Endometrium (tissue), 2 donors: ENCODE results near the gene CSNK2B.

Experiments
- FAIRE-seq: peaks from 2 replicates; lab custom pipeline; 2012; peaks lifted over from hg19 to GRCh38; lab: Jason Lieb, UNC
- donor health status: control.
- donor health status: control.

The CSNK2B gene

DNA sequence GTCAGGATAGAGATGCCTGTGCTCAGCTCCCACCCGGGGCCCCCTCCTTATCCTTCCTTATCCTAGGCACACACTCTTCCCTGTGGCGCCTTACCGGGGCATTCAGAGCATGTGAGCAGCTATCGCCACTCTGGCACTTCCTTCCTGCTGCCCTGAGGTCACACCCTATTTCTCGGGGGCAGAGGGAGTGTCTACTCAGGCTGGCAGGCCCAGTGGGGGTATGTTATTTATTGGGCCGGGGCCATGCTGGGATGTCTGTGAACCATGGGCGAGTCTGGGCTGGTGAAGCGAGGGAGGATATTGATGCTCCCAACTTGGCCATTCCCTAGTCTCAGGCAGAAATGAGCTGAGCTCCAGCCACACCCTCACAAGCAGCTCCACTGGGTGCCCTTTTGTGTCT lies 45.4 kb downstream of the CSNK2B start:
- no peak for FAIRE-seq

DNA sequence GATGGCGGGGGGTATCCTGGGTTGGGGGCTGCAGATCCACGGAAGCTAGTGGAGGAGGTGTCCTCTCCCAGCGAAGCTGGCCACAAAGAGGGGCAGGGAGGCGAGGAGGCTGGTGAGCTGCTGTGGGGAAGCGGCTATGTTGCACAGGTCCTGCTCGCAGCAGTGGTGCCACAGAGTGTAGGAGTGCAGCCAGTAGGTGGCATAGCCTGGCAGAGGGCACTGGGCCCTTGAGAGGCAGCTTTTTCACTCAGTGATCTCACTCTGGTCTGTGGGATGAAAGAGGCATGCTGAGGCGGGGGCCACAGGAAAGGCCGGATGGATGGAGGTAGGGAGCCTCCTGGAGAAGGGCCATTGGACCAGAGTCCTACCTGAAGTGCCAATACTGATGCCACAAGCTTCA lies 46.4 kb downstream of the CSNK2B start:
- FAIRE-seq = no peak

DNA sequence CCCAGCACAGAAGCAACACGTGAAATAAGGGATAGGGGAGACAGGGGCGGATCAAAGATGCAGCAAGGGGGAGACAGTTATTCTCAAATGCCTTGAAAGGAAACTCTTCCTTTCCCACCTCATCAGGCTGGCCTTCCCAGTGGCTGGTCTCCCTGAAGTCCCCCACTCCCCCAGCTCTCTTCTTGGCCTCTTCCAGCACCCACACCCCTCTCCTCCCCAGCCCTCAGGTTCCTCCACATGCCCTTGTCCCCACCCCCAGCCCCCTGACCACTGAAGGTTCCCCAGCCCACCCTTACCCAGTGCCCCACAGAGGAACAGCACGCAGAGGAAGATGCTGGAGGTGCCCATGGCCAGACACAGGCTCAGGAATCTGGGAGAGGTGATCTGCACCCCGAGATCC lies 47.6 kb downstream of the CSNK2B start:
- no peak for FAIRE-seq

DNA sequence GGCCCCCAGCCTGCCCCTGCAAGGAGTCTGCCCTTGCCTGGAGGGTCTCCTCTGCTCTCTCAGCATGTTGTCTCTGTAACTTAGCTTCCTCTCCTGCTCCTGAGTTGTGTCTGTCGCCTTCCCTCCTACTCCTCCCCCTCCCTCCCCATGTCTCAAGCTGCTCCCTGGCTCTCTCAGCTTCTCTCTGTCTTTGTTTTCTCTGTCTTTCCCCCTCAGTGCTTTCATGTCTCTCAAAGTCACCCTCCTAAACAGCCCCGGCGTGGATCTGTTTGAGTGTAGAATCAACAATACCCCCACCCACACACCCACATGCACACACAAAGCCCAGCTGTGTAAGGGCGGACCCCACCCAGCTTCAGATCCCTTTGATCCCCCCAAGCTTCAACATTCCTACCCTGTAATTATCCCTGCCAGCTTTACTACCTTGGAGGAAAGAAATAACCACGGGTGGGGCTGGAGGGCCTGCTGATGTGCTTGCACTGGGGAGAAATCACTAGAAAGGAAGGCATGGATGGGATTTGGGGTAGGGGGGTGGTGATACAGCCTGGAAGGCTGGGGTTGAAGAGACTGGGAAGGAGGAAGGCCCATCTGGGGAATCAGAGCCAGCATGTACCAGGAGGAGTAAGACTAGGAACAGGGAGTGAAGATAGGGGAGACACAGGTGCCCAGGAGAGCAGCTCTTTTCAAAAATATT lies 48.3 kb downstream of the CSNK2B start:
- FAIRE-seq = no peak

DNA sequence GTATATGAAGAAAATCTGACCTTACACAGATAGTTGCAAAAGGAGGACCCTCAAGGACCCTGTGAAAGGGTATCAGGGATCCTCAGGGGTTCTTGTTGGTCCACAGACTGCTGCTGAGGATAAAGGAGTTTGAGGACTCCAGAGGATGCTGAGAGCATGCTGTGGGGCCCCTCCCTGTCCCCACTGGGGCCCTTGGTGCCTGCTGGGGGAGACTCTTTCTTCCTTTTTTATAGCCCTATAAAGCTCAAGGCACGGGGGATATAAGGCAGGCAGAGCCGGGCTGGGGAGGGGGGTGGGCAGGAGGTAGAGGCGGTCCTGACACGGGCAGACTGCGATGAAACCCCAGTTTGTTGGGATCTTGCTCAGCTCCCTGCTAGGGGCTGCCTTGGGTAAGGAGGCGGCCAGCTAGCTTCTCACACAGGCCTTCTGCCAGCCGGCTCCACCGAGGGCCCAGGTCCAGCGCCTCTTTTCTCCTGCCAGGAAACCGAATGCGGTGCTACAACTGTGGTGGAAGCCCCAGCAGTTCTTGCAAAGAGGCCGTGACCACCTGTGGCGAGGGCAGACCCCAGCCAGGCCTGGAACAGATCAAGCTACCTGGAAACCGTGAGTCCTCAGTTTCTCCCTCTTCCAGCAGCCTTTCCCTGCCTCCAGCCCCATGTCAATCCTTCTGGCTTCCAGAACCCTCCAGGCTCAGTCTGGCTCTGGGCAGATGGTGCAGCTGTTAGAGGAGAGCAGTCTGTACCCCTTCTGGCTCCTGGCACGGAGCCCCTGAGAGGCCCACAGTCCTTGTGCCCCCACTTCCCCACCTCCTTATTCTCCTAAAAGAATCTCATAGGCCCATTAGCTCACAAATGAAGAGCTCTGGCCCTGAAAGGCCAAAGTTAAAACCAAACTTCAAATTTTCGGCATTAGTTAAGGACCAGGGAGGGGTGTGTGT lies 49.4 kb downstream of the CSNK2B start, which contains the start of gene LY6G6D:
Gene LY6G6D, plus strand, starts transcription at position 327 of the 937 bp plus-strand sequence. Its CDS starts 8 bp downstream, at position 335.
- FAIRE-seq = no peak

DNA sequence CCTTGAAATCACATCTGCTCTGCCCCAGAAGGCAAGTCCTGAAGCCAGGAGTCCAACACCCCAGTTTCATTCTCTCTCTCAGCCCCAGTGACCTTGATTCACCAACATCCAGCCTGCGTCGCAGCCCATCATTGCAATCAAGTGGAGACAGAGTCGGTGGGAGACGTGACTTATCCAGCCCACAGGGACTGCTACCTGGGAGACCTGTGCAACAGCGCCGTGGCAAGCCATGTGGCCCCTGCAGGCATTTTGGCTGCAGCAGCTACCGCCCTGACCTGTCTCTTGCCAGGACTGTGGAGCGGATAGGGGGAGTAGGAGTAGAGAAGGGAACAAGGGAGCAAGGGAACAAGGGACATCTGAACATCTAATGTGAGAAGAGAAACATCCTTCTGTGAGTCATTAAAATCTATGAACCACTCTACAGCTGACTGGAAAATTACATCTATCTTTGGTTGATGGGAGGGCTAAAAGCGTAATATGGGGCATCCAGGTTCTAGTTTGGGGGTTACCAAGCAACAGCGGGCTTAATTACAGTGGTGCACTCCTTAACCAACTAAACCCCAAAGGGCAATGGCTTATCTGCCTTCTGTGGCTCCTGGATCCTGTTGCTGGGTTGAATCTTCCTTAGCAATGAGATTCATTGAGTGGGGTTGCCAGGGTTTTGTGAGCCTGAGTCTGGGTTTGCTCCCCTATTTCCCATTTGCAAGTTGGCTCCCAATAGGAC lies 51.8 kb downstream of the CSNK2B start:
- FAIRE-seq = no peak

DNA sequence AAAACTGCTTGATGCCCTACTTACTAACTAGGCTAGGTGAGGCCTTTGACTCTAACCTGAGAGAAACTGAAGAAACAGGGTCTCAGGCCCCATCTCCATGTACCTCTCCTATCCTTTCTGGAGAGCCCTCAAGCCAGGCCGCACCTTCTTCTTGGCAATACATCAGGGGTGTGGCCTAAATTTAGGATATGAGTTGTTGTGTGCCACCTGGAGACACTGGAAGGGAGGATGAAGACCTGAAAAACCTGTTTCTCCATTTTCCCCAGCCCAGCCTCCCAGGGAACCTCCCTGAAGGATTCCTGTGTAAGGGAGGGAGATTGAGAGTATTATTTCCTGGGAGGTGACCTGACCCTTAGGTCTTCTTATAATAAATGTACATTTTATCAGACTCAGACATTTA lies 52.4 kb downstream of the CSNK2B start:
- no peak for FAIRE-seq

DNA sequence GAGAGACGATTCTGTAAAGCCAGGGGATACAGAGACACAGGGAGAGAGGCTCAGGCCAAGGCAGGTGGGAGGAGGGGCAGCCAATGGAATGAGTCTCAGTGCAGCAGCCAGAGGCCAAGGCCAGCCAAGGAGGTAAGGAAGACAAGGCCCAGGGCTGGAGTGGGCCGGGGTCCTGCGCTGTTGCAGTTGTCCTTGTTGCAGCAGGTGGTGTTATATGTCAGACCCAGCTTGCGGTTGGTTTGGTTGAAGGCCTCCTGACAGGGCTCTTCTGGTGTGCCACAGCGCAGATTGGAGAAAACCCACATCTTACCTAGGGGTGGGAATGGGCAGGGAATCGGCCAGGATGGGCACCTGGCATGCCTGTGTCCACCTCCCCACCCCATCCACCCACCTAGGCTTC lies 53.1 kb downstream of the CSNK2B start:
- no peak for FAIRE-seq
